Right atrium auricular region (tissue), 2 donors: ENCODE data around the gene RELB. TPM values are rescaled to one million over a fixed set of nuclear protein-coding genes. Genes with fewer than 3 reads are reported as not detected.

Experiments used
- DNase-seq: peaks from one replicate; pipeline ENCODE4 v3.0.0-alpha.2; 2019; ENCODE audit warnings: low spot score
- H3K27ac ChIP-seq, 2 donors: fragments of 200-600 bp; sonication (generic); 1 replicate in 1 of 2; 2 replicates in 1 of 2; pipeline ENCODE4 v1.5.1; 2016 to 2019
- H3K27me3 ChIP-seq, 2 donors: fragments of 200-600 bp; sonication (generic); one replicate each; pipeline versions ENCODE4 v1.5.1 to v1.6.0; 2017 to 2019
- H3K36me3 ChIP-seq: fragments of 200-600 bp; sonication (generic); one replicate; pipeline ENCODE4 v1.5.1; 2016
- H3K4me1 ChIP-seq, 2 donors: fragments of 200-600 bp; sonication (generic); one replicate each; pipeline versions ENCODE4 v1.5.1 to v1.6.0; 2017 to 2019
- H3K4me3 ChIP-seq, 2 donors: fragments of 200-600 bp; sonication (generic); 1 replicate in 1 of 2; 2 replicates in 1 of 2; pipeline ENCODE4 v1.5.1; 2017 to 2019; ENCODE audit warnings: mild to moderate bottlenecking in 1 of 2, moderate library complexity in 1 of 2
- H3K9me3 ChIP-seq, 2 donors: fragments of 200-600 bp; sonication (generic); one replicate each; pipeline ENCODE4 v1.5.1; 2019
- CTCF ChIP-seq, 2 donors: fragments of 200-600 bp; sonication (generic); IDR thresholded peaks; one replicate each; pipeline ENCODE4 v1.5.1; 2019; ENCODE audit warnings: antibody characterized with exemption in 2 of 2
- total RNA-seq, 2 donors: library from RNA; depleted of rRNA; stranded (reverse); fragments of >200 nt; gene quantifications; one replicate each; pipeline ENCODE4 v1.1.0, GENCODE V29; 2016

Gene RELB
- total RNA-seq, 2 donors from 2014 or later = 1.3 to 3.1 TPM

- Histone ChIP-seq H3K27ac (peak overlapping the region; percentile 68 to 75), H3K27me3 (no peaks in the 10 kb centered on the region), H3K4me1 (peaks cover 0 to 42% of the 10 kb centered on the region in 2 donors), H3K4me3 (peak overlapping the region; percentile 91 to 93), H3K36me3 (no peaks in the 10 kb centered on the region), H3K9me3 (no peaks in the 10 kb centered on the region)
- no peak for TF ChIP-seq CTCF (IDR thresholded peaks at IDR 0.05)
- no peak for DNase-seq
These were observed 77.3 kb downstream of the RELB start for GRCh38 chr19:45078390-45079062.

GRCh38 chr19:45079063-45079910, 78.0 kb downstream of the RELB start, which contains the start of gene GEMIN7:
Gene GEMIN7 (plus strand): TSS chr19:45079260. CDS start chr19:45090115, 10,855 bp downstream.
- H3K27me3 ChIP-seq = no peaks in the 10 kb centered on the region
- peak; percentile 70 for DNase-seq
- H3K36me3 ChIP-seq = no peaks in the 10 kb centered on the region
- peaks cover 0 to 42% of the 10 kb centered on the region in 2 donors for H3K4me1 ChIP-seq
- peak within 1 kb of the TSS; percentile 91 to 93 for H3K4me3 ChIP-seq
- H3K27ac ChIP-seq = peak within 1 kb of the TSS; percentile 68 to 75
- no peaks in the 10 kb centered on the region for H3K9me3 ChIP-seq
- TF ChIP-seq CTCF (IDR thresholded peaks at IDR 0.05) = peak in 1 of 2 donors; percentile 32

GRCh38 chr19:45079911-45080370, 78.7 kb downstream of the RELB start:
- Histone ChIP-seq H3K36me3 (no peaks in the 10 kb centered on the region), H3K4me3 (peak overlapping the region; percentile 91 to 93), H3K4me1 (peaks cover 0 to 40% of the 10 kb centered on the region in 2 donors), H3K27ac (peak overlapping the region in 1 of 2 donors; percentile 75), H3K9me3 (no peaks in the 10 kb centered on the region), H3K27me3 (no peaks in the 10 kb centered on the region)
- DNase-seq = no peak
- TF ChIP-seq CTCF (IDR thresholded peaks at IDR 0.05) = no peak

- Histone ChIP-seq H3K36me3 (no peaks in the 10 kb centered on the region), H3K4me3 (no peak overlapping the region), H3K27ac (no peak overlapping the region), H3K9me3 (no peaks in the 10 kb centered on the region), H3K27me3 (no peaks in the 10 kb centered on the region), H3K4me1 (peaks cover 0 to 19% of the 10 kb centered on the region in 2 donors)
- TF ChIP-seq CTCF (IDR thresholded peaks at IDR 0.05) = no peak
- DNase-seq = no peak
These were observed 80.9 kb downstream of the RELB start for GRCh38 chr19:45082170-45082569.

GRCh38 chr19:45086480-45086879, 85.2 kb downstream of the RELB start:
- Histone ChIP-seq H3K4me3 (no peak overlapping the region), H3K36me3 (peaks cover 8% of the 10 kb centered on the region), H3K9me3 (no peaks in the 10 kb centered on the region), H3K27me3 (no peaks in the 10 kb centered on the region), H3K4me1 (peaks cover 0 to 7% of the 10 kb centered on the region in 2 donors), H3K27ac (no peak overlapping the region)
- no peak for TF ChIP-seq CTCF (IDR thresholded peaks at IDR 0.05)
- DNase-seq = no peak
